Kidney epithelial cell (primary cell): ENCODE data around the gene TEX28. TPM values are rescaled to one million over a fixed set of nuclear protein-coding genes. Genes with fewer than 3 reads are reported as not detected.
"Not testable (repeated sequence)": the region's sequence is repeated elsewhere in the genome, so short reads cannot be mapped to it uniquely, and the experiment has no call there.

ENCODE experiments used
- DNase-seq: peaks from one replicate; pipeline ENCODE4 v3.0.0-alpha.2; 2010; ENCODE audit warnings: low read depth
- H3K27me3 ChIP-seq: 2 replicates; pipeline ENCODE4 v1.6.0; 2011; ENCODE audit warnings: low read length; ENCODE audit not compliant: control insufficient read depth, insufficient read depth
- H3K36me3 ChIP-seq: 2 replicates; pipeline ENCODE4 v1.5.1; 2011; ENCODE audit warnings: low read length; ENCODE audit not compliant: control insufficient read depth, insufficient read depth
- H3K4me3 ChIP-seq: 2 replicates; pipeline ENCODE4 v1.5.1; 2011; ENCODE audit warnings: low read depth, mild to moderate bottlenecking, control low read depth, low read length
- total RNA-seq: library from RNA; depleted of rRNA; stranded (reverse); fragments of >200 nt; gene quantifications from 2 replicates; pipeline ENCODE4 v1.2.3, GENCODE V29; 2015
- TF ChIP-seq, protein P1 (sequence below): IDR thresholded peaks from 2 replicates; pipeline ENCODE4 v1.5.1; 2011; ENCODE audit warnings: mild to moderate bottlenecking, moderate library complexity, low read length, control low read depth, inconsistent platforms; ENCODE audit not compliant: insufficient read depth, poor library complexity, severe bottlenecking

Gene TEX28, protein sequence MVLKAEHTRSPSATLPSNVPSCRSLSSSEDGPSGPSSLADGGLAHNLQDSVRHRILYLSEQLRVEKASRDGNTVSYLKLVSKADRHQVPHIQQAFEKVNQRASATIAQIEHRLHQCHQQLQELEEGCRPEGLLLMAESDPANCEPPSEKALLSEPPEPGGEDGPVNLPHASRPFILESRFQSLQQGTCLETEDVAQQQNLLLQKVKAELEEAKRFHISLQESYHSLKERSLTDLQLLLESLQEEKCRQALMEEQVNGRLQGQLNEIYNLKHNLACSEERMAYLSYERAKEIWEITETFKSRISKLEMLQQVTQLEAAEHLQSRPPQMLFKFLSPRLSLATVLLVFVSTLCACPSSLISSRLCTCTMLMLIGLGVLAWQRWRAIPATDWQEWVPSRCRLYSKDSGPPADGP
- not detected in 2 replicates for total RNA-seq

DNA sequence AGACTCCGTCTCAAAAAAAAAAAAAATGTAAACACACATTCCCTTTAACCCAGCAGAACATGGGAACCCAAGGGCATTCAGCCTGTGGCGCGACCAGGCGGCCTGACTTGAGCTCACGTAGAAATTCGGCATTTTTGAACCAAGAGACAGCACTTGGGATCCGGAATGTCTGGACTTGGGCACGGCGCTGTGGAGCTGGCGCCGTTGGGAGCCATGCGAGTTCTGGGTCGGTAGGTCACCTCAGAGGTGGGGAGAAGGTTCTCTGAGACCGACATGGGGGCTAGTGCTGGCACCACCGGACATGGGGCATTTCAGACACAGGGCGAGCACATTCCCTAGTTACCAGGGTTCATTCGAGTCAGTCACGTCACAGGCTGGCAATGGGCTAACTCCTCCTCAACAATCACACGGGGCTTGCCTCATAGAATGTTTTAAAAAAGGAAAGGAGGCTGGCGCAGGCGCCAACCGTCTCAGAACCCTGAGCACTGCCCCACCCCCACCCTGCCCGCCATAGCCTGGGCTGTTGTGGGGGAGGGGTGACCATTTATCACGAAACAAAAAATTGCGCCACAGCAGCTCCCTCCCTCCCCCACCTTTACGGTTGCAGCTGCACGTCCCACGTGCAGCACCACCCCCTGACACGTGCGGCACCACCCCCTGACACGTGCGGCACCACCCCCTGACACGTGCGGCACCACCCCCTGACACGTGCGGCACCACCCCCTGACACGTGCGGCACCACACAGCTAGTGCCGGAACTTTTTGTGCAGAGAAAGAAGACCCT is at the start of gene TEX28:
Gene TEX28, minus strand, starts transcription at position 334 of the 784 bp plus-strand sequence. CDS start 3,007 bp downstream, outside the sequence.
- Histone ChIP-seq H3K27me3 (no peaks in the 10 kb centered on the region), H3K36me3 (no peaks in the 10 kb centered on the region), H3K4me3 (no peak within 1 kb of the TSS)
- no peak for DNase-seq
- TF ChIP-seq, protein P1, sequence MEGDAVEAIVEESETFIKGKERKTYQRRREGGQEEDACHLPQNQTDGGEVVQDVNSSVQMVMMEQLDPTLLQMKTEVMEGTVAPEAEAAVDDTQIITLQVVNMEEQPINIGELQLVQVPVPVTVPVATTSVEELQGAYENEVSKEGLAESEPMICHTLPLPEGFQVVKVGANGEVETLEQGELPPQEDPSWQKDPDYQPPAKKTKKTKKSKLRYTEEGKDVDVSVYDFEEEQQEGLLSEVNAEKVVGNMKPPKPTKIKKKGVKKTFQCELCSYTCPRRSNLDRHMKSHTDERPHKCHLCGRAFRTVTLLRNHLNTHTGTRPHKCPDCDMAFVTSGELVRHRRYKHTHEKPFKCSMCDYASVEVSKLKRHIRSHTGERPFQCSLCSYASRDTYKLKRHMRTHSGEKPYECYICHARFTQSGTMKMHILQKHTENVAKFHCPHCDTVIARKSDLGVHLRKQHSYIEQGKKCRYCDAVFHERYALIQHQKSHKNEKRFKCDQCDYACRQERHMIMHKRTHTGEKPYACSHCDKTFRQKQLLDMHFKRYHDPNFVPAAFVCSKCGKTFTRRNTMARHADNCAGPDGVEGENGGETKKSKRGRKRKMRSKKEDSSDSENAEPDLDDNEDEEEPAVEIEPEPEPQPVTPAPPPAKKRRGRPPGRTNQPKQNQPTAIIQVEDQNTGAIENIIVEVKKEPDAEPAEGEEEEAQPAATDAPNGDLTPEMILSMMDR: no peak

DNA sequence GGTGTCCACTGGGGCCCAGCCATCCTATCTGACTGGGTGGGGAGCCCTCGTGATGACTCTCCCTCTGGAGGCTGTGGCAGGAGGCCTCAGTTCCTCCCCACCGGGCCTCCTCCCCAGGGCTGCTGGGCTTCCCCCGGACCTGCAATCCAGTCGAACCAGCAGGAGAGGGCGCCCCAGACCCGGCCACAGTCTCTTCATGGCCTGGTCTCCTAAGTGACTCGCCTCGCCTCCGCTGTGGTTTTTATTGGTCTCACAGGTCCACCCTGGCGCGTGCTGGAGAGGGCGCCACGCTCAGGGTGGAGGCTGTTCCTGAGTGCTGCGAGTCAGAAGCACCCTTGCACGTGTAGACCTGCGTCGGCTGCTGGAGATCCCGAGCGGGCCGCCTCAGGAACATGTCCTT is 48.7 kb upstream of the TEX28 start:
- not testable (repeated sequence) for H3K36me3 ChIP-seq, H3K27me3 ChIP-seq, DNase-seq, H3K4me3 ChIP-seq

DNA sequence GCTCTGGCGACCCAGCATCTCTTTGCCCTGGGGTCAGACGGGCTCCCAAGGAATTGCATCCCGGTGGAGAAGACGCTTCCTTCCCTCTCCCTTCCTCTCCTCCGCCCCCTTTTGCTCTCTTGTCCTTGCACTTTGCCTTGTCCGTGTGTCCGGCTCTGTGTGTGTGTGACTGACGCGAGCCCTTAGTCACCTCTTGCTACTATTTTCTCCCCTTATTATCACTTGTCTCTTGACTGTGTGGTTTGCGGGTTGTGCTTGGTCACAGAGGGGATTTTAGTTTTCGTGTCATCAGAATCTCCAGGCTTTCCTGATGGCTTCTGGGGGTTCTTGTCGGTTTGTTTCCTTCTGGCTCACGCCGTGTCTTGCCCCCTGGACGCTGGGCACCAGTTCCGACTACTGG is 48.1 kb upstream of the TEX28 start:
- not testable (repeated sequence) for H3K36me3 ChIP-seq, H3K27me3 ChIP-seq, DNase-seq, H3K4me3 ChIP-seq

DNA sequence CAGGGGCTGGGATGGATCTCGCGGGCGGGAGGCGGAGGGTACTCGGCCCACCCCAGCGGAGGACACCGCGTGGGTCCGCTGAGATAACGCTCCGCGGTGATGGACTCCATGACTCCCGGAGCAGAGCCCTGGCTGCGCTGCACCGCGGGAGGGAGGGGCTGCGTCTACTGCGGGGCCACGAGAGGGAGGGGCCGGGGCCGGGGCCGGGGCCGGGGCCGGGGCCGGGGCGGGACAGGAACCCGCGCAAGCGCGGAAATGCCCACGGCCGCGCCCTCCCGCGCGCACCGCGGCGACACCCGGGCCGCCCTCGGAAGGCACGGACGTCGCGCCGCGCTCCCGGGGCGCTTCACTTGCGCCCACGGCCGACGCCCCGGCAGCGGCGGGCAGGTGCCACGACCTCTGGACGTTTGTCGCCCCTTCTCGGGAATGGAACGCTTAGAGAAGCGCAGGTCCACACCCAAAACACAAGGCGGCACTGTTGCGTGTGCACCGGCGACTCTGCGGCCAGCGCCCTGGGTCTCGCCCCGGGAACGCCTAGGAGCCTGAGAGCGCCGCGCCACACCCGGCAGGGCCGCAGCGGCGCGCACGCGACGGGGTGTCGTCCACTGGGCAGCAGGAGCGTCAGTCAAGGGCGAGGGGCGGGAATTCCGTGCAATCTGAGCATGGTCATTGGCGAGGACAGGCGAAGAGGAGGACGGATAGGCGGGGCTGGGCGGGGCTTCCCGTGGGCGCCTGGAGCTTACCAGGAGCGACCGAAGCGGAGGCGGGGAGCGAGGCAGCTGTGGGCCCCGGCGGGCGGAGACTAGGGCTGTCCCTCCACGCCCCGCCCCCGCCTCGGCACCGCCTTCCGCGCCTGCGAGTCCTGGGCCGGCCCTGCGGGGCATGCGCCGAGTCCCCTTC is 46.7 kb upstream of the TEX28 start:
- H3K4me3 ChIP-seq, H3K36me3 ChIP-seq, H3K27me3 ChIP-seq, DNase-seq: not testable (repeated sequence)

DNA sequence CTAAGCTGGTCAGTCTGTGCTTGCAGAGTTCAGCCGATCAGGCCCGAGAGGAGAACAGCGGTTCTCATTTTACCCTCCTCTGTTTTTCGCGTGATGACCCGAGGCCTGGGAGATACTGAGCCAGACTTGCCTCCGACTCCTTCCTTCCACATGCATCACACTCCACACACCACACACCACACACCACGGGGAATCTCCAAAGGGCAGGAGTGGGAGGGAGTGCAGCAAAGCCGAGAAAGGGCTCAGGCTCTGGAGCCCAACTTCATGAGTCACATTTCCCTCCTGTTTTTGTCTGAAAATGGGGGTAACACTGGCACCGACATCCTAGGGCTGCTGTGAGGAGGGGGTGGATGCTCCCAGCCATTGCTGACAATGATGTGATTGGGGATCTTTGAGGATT is 39.6 kb upstream of the TEX28 start:
- DNase-seq: no peak
- H3K27me3 ChIP-seq: no peaks in the 10 kb centered on the region
- TF ChIP-seq, protein P1: no peak
- no peak overlapping the region for H3K4me3 ChIP-seq
- H3K36me3 ChIP-seq: no peaks in the 10 kb centered on the region

DNA sequence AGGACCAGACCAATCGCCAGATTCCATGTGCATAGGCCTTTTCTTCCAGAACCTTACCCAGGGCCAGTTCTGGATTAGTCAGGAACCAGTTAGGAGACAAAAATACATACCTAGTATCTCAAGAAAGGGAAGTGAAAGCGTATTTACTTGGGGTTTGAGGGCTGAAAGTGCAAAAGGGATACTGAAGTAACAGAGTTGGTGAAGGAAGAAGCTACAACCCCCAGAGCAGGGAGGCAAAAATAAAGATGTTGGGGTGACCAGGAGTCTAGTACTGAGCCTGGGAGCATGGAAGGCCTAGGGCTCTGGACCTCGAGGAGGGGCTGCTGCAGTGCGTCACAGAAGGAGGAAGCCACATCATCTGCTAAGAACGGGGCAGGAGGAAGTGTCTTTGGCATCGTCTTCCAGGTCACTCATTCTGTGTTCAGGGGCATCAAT is 38.9 kb upstream of the TEX28 start:
- H3K36me3 ChIP-seq: no peaks in the 10 kb centered on the region

More for the DNA sequence above, 38.9 kb upstream of the TEX28 start:
- H3K27me3 ChIP-seq: no peaks in the 10 kb centered on the region
- DNase-seq: no peak
- H3K4me3 ChIP-seq: no peak overlapping the region
- TF ChIP-seq, protein P1: no peak
